GM12878 (cell line): ENCODE data around the gene ZNF445. TPM values are rescaled to one million over a fixed set of nuclear protein-coding genes. Genes with fewer than 3 reads are reported as not detected.

Experiments
- ATF7 ChIP-seq: fragments of 450-650 bp; IDR thresholded peaks from 2 replicates; pipeline ENCODE4 v1.6.1; 2016; ENCODE audit warnings: low read depth, mild to moderate bottlenecking
- CBX3 ChIP-seq: fragments of 200-600 bp; sonication (generic); IDR thresholded peaks from 2 replicates; pipeline ENCODE4 v1.6.1; 2016; ENCODE audit warnings: low read depth, borderline replicate concordance
- FOXK2 ChIP-seq: fragments of 450-650 bp; IDR thresholded peaks from 2 replicates; pipeline ENCODE4 v1.6.1; 2017; ENCODE audit warnings: mild to moderate bottlenecking, moderate library complexity
- GATAD2B ChIP-seq: fragments of 450-650 bp; conservative IDR thresholded peaks from 2 replicates; pipeline ENCODE4 v1.6.1; 2017; ENCODE audit warnings: low read depth, mild to moderate bottlenecking, moderate library complexity
- IRF4 ChIP-seq: IDR thresholded peaks from 2 replicates; pipeline ENCODE4 v1.6.1; 2011; ENCODE audit warnings: low read depth, low read length
- IRF5 ChIP-seq: fragments of 450-650 bp; IDR thresholded peaks from 2 replicates; pipeline ENCODE4 v1.6.1; 2017; ENCODE audit warnings: borderline replicate concordance
- NFIC ChIP-seq: IDR thresholded peaks from 2 replicates; pipeline ENCODE4 v1.6.1; 2012; ENCODE audit warnings: low read depth, mild to moderate bottlenecking, inconsistent platforms, low read length, moderate library complexity
- NFYA ChIP-seq: IDR thresholded peaks from 2 replicates; pipeline ENCODE4 v1.6.1; 2011; ENCODE audit warnings: low read depth, mild to moderate bottlenecking, low read length, improper control_type of control experiment, borderline replicate concordance
- POLR2AphosphoS2 ChIP-seq: IDR thresholded peaks from 2 replicates; pipeline ENCODE4 v1.6.1; 2011; ENCODE audit warnings: low read depth, mild to moderate bottlenecking, low read length, improper control_type of control experiment, moderate library complexity
- RCOR1 ChIP-seq: conservative IDR thresholded peaks from 2 replicates; pipeline ENCODE4 v1.6.1; 2012; ENCODE audit warnings: low read depth, low read length, improper control_type of control experiment
- SIX5 ChIP-seq: IDR thresholded peaks from 2 replicates; pipeline ENCODE4 v1.6.1; 2011; ENCODE audit warnings: mild to moderate bottlenecking, low read depth, low read length, moderate library complexity; ENCODE audit not compliant: severe bottlenecking
- SP1 ChIP-seq: IDR thresholded peaks from one replicate; pipeline ENCODE4 v1.6.1; 2011; ENCODE audit warnings: low read depth, low read length
- SREBF1 ChIP-seq: IDR thresholded peaks from 2 replicates; pipeline ENCODE4 v1.6.1; 2012; ENCODE audit warnings: mild to moderate bottlenecking, low read length
- TCF3 ChIP-seq: IDR thresholded peaks from 2 replicates; pipeline ENCODE4 v1.6.1; 2012; ENCODE audit warnings: low read depth, mild to moderate bottlenecking, low read length, borderline replicate concordance; ENCODE audit not compliant: insufficient read depth
- polyA plus RNA-seq, 11 experiments: library from polyadenylated mRNA; depleted of rRNA in 4 of 11; unstranded in 6 of 11; stranded (reverse) in 5 of 11; fragments of >200 nt; fragmentation: Nextera tagmentation in 4 of 11; fragmentation: Illumina TruSeq in 1 of 11; extraction: Ambion mirVana in 4 of 11; extraction: Trizol in 1 of 11; gene quantifications; 1 replicate in 1 of 11; 2 replicates in 10 of 11; pipeline versions ENCODE4 v1.2.1 to v1.2.3, GENCODE V29; 2011 to 2016; ENCODE audit warnings: inconsistent platforms in 2 of 11, missing spikeins in 2 of 11, low read depth in 1 of 11
- total RNA-seq, 4 experiments: library from RNA; depleted of rRNA in 3 of 4; stranded (reverse); fragments of >200 nt in 3 of 4; fragmentation: Illumina TruSeq in 1 of 4; extraction: Trizol in 1 of 4; gene quantifications; 2 replicates each; pipeline versions ENCODE4 v1.2.1 to v1.2.3, GENCODE V29; 2013 to 2021
- TF ChIP-seq, protein P1 (sequence below): fragments of 450-650 bp; IDR thresholded peaks from 2 replicates; pipeline ENCODE4 v1.6.1; 2018; ENCODE audit warnings: borderline replicate concordance, mild to moderate bottlenecking; ENCODE audit not compliant: partially characterized antibody
- TF ChIP-seq, protein P2 (sequence below): fragments of 450-650 bp; IDR thresholded peaks from 2 replicates; pipeline ENCODE4 v1.6.1; 2017; ENCODE audit warnings: mild to moderate bottlenecking, moderate library complexity
- TF ChIP-seq, protein P3 (sequence below): fragments of 150-350 bp; IDR thresholded peaks from 2 replicates; pipeline ENCODE4 v1.6.1; 2016; ENCODE audit warnings: low read depth, low read length

Gene ZNF445
- total and polyA plus RNA-seq, 10 of the 15 experiments (the other 5 are each of a cell fraction or from before 2014, with no cell fraction given), result 0.80 to 14.4 (median 5.6) TPM

GRCh38 chr3:44439499-44440295, 37.8 kb downstream of the ZNF445 start (continued):
- TF ChIP-seq SP1 (peak; percentile 69), SIX5 (no peak), POLR2AphosphoS2 (no peak), IRF5 (peak; percentile 68; the same call in 1 of the 2 replicates), FOXK2 (no peak), GATAD2B (peak; percentile 67), RCOR1 (no peak), CBX3 (no peak), ATF7 (peak; percentile 84), IRF4 (0 out of 2 replicates have a peak, but pooled peaks have one; percentile 23), SREBF1 (no peak), TCF3 (0 out of 2 replicates have a peak, but pooled peaks have one; percentile 29), NFYA (no peak), NFIC (peak; percentile 59; the same call in 1 of the 2 replicates)
- TF ChIP-seq, protein P1, sequence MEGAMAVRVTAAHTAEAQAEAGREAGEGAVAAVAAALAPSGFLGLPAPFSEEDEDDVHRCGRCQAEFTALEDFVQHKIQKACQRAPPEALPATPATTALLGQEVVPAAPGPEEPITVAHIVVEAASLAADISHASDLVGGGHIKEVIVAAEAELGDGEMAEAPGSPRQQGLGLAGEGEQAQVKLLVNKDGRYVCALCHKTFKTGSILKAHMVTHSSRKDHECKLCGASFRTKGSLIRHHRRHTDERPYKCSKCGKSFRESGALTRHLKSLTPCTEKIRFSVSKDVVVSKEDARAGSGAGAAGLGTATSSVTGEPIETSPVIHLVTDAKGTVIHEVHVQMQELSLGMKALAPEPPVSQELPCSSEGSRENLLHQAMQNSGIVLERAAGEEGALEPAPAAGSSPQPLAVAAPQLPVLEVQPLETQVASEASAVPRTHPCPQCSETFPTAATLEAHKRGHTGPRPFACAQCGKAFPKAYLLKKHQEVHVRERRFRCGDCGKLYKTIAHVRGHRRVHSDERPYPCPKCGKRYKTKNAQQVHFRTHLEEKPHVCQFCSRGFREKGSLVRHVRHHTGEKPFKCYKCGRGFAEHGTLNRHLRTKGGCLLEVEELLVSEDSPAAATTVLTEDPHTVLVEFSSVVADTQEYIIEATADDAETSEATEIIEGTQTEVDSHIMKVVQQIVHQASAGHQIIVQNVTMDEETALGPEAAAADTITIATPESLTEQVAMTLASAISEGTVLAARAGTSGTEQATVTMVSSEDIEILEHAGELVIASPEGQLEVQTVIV, result peak; percentile 21
- TF ChIP-seq, protein P2, sequence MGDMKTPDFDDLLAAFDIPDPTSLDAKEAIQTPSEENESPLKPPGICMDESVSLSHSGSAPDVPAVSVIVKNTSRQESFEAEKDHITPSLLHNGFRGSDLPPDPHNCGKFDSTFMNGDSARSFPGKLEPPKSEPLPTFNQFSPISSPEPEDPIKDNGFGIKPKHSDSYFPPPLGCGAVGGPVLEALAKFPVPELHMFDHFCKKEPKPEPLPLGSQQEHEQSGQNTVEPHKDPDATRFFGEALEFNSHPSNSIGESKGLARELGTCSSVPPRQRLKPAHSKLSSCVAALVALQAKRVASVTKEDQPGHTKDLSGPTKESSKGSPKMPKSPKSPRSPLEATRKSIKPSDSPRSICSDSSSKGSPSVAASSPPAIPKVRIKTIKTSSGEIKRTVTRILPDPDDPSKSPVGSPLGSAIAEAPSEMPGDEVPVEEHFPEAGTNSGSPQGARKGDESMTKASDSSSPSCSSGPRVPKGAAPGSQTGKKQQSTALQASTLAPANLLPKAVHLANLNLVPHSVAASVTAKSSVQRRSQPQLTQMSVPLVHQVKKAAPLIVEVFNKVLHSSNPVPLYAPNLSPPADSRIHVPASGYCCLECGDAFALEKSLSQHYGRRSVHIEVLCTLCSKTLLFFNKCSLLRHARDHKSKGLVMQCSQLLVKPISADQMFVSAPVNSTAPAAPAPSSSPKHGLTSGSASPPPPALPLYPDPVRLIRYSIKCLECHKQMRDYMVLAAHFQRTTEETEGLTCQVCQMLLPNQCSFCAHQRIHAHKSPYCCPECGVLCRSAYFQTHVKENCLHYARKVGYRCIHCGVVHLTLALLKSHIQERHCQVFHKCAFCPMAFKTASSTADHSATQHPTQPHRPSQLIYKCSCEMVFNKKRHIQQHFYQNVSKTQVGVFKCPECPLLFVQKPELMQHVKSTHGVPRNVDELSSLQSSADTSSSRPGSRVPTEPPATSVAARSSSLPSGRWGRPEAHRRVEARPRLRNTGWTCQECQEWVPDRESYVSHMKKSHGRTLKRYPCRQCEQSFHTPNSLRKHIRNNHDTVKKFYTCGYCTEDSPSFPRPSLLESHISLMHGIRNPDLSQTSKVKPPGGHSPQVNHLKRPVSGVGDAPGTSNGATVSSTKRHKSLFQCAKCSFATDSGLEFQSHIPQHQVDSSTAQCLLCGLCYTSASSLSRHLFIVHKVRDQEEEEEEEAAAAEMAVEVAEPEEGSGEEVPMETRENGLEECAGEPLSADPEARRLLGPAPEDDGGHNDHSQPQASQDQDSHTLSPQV, result no peak
- TF ChIP-seq, protein P3, sequence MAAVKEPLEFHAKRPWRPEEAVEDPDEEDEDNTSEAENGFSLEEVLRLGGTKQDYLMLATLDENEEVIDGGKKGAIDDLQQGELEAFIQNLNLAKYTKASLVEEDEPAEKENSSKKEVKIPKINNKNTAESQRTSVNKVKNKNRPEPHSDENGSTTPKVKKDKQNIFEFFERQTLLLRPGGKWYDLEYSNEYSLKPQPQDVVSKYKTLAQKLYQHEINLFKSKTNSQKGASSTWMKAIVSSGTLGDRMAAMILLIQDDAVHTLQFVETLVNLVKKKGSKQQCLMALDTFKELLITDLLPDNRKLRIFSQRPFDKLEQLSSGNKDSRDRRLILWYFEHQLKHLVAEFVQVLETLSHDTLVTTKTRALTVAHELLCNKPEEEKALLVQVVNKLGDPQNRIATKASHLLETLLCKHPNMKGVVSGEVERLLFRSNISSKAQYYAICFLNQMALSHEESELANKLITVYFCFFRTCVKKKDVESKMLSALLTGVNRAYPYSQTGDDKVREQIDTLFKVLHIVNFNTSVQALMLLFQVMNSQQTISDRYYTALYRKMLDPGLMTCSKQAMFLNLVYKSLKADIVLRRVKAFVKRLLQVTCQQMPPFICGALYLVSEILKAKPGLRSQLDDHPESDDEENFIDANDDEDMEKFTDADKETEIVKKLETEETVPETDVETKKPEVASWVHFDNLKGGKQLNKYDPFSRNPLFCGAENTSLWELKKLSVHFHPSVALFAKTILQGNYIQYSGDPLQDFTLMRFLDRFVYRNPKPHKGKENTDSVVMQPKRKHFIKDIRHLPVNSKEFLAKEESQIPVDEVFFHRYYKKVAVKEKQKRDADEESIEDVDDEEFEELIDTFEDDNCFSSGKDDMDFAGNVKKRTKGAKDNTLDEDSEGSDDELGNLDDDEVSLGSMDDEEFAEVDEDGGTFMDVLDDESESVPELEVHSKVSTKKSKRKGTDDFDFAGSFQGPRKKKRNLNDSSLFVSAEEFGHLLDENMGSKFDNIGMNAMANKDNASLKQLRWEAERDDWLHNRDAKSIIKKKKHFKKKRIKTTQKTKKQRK, result no peak
